K562 (cell line): ENCODE measurements around the gene TBX1. TPM values are rescaled to one million over a fixed set of nuclear protein-coding genes. Genes with fewer than 3 reads are reported as not detected.

Source experiments
- BRF2 ChIP-seq: IDR thresholded peaks from 3 replicates; pipeline ENCODE4 v1.6.1; 2011; ENCODE audit warnings: borderline replicate concordance, mild to moderate bottlenecking; ENCODE audit not compliant: insufficient read length, insufficient read depth
- HDAC1 ChIP-seq, 2 experiments: fragments of 450-650 bp; IDR thresholded peaks; 2 replicates each; pipeline ENCODE4 v1.6.1; 2016 to 2017; ENCODE audit warnings: inconsistent platforms in 1 of 2, mild to moderate bottlenecking in 1 of 2, moderate library complexity in 1 of 2
- KDM5B ChIP-seq: fragments of 200-600 bp; sonication (generic); IDR thresholded peaks from 2 replicates; pipeline ENCODE4 v1.6.1; 2012; ENCODE audit warnings: low read depth, mild to moderate bottlenecking, moderate library complexity, low read length, control low read depth, inconsistent platforms; ENCODE audit not compliant: insufficient replicate concordance
- XRCC5 ChIP-seq: fragments of 200-400 bp; formaldehyde crosslinking; IDR thresholded peaks from 2 replicates; pipeline ENCODE4 v1.6.1; 2017; ENCODE audit warnings: low read depth, mild to moderate bottlenecking, low read length
- polyA plus RNA-seq, 8 experiments: library from polyadenylated mRNA; depleted of rRNA in 4 of 8; stranded (reverse) in 5 of 8; unstranded in 3 of 8; fragments of >200 nt; fragmentation: Nextera tagmentation in 2 of 8; fragmentation: Illumina TruSeq in 1 of 8; extraction: Ambion mirVana in 2 of 8; extraction: Trizol in 1 of 8; gene quantifications; 2 replicates each; pipeline versions ENCODE4 v1.2.1 to v1.2.3, GENCODE V29; 2011 to 2014; ENCODE audit warnings: inconsistent platforms in 1 of 8, missing spikeins in 1 of 8
- total RNA-seq, 7 experiments: library from RNA; depleted of rRNA in 6 of 7; stranded (reverse); fragments of >200 nt in 6 of 7; fragmentation: Illumina TruSeq in 2 of 7; extraction: Trizol in 2 of 7; gene quantifications; 2 replicates each; pipeline versions ENCODE4 v1.2.1 to v1.2.3, GENCODE V29; 2011 to 2021; ENCODE audit warnings: low replicate concordance in 1 of 7
- TF ChIP-seq, protein P1 (sequence below), 2 experiments: fragments of 450-650 bp in 1 of 2; sonication (generic) in 1 of 2; formaldehyde crosslinking in 1 of 2; IDR thresholded peaks; 2 replicates each; pipeline versions ENCODE4 v1.7.1 to v1.9.0; 2016 to 2022; ENCODE audit warnings: inconsistent platforms in 1 of 2, mild to moderate bottlenecking in 1 of 2, missing genetic modification reagents in 1 of 2

The TBX1 gene
- total and polyA plus RNA-seq, 9 of the 15 experiments (the other 6 are each of a cell fraction or from before 2014, with no cell fraction given) = 0.07 to 35.0 (median 3.9) TPM

DNA sequence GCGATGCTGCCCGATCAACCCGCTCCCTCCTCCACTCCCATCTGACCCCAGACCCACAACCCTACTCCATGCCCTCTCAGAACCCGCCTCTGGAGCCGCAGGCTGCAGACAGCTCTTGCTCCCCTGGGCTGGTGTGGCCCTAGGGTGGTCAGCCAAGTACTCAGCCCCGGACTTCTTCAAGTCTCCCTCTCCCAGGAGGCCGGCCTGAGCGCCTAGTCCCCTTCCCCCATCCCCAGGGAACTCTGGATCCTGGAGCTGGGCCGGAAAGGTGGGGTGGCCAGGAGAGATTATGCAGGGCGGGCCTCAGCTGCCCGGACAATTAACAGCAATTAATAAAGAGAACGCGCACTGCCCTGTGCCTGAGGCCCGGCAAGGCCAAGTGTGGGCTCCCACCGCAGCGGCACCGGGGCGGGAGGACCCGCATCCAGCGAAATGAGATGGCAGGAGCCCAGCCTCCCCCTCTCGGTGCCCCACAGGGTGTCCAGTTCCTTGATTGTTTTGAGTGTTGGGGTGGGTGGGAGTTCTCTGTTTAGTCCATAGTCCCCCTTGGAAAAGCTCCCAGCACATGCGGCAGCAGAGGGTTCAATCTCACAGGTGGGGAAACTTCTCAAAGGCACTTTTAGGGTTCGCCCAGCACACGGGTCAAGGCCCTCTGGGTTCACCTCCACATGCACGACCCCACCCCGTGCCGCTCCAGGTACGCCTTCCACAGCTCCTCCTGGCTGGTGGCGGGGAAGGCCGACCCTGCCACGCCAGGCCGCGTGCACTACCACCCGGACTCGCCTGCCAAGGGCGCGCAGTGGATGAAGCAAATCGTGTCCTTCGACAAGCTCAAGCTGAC lies 3.1 kb downstream of the TBX1 start (continued):
- TF ChIP-seq, protein P1, sequence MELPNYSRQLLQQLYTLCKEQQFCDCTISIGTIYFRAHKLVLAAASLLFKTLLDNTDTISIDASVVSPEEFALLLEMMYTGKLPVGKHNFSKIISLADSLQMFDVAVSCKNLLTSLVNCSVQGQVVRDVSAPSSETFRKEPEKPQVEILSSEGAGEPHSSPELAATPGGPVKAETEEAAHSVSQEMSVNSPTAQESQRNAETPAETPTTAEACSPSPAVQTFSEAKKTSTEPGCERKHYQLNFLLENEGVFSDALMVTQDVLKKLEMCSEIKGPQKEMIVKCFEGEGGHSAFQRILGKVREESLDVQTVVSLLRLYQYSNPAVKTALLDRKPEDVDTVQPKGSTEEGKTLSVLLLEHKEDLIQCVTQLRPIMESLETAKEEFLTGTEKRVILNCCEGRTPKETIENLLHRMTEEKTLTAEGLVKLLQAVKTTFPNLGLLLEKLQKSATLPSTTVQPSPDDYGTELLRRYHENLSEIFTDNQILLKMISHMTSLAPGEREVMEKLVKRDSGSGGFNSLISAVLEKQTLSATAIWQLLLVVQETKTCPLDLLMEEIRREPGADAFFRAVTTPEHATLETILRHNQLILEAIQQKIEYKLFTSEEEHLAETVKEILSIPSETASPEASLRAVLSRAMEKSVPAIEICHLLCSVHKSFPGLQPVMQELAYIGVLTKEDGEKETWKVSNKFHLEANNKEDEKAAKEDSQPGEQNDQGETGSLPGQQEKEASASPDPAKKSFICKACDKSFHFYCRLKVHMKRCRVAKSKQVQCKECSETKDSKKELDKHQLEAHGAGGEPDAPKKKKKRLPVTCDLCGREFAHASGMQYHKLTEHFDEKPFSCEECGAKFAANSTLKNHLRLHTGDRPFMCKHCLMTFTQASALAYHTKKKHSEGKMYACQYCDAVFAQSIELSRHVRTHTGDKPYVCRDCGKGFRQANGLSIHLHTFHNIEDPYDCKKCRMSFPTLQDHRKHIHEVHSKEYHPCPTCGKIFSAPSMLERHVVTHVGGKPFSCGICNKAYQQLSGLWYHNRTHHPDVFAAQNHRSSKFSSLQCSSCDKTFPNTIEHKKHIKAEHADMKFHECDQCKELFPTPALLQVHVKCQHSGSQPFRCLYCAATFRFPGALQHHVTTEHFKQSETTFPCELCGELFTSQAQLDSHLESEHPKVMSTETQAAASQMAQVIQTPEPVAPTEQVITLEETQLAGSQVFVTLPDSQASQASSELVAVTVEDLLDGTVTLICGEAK (IDR thresholded peaks at IDR 0.05) = no peak
- TF ChIP-seq, protein P1 (CRISPR knock-in tag; IDR thresholded peaks at IDR 0.05) = peak; percentile 29; the same call in 1 of the 2 replicates
- TF ChIP-seq XRCC5 (no peak), HDAC1 (IDR thresholded peaks at IDR 0.05) (0 out of 4 replicates have a peak, but pooled peaks of 1 of the 2 experiments have one; percentile 12), BRF2 (no peak), KDM5B (peak; percentile 42)
- TF ChIP-seq, all 486 proteins: peak for 8
